Gastrocnemius medialis (tissue), 4 donors: Measurements from ENCODE around the gene ARMC3.

Source experiments
- CTCF ChIP-seq, 5 experiments: fragments of 450-650 bp in 3 of 5; fragments of 200-600 bp in 2 of 5; sonication (generic) in 2 of 5; IDR thresholded peaks in 4 of 5; conservative IDR thresholded peaks in 1 of 5; 1 replicate in 4 of 5; 2 replicates in 1 of 5; pipeline ENCODE4 v1.5.1; 2016 to 2019; ENCODE audit warnings: antibody characterized with exemption in 5 of 5, mild to moderate bottlenecking in 3 of 5, moderate library complexity in 3 of 5
- POLR2A ChIP-seq, 2 donors: fragments of 450-650 bp; IDR thresholded peaks; one replicate each; pipeline ENCODE4 v1.6.1; 2017; ENCODE audit warnings: antibody characterized with exemption in 2 of 2, mild to moderate bottlenecking in 2 of 2, moderate library complexity in 2 of 2

- TF ChIP-seq POLR2A (IDR thresholded peaks at IDR 0.05) = no peak
- TF ChIP-seq CTCF (IDR thresholded peaks at IDR 0.05 in 4 of 5, conservative IDR thresholded peaks at IDR 0.05 in 1 of 5) = no peak
Measured at GRCh38 chr10:23056186-23056579, 128.3 kb downstream of the ARMC3 start.
